HepG2 (cell line): Measurements from ENCODE around the gene FAM89B. TPM values are rescaled to one million over a fixed set of nuclear protein-coding genes. Genes with fewer than 3 reads are reported as not detected.

Experiments
- FOXJ3 ChIP-seq: sonication (generic); formaldehyde crosslinking; IDR thresholded peaks from 2 replicates; pipeline ENCODE4 v1.4.0; 2020; ENCODE audit warnings: missing genetic modification reagents, mild to moderate bottlenecking, borderline replicate concordance
- GABPB1 ChIP-seq: IDR thresholded peaks from 2 replicates; pipeline ENCODE4 v1.6.1; 2016; ENCODE audit warnings: mild to moderate bottlenecking, missing genetic modification reagents, moderate library complexity, missing compliant biosample characterization
- HMG20B ChIP-seq: conservative IDR thresholded peaks from 2 replicates; pipeline ENCODE4 v1.6.1; 2016; ENCODE audit warnings: missing genetic modification reagents, missing compliant biosample characterization
- KMT2A ChIP-seq: sonication (generic); formaldehyde crosslinking; IDR thresholded peaks from 2 replicates; pipeline ENCODE4 v1.4.0; 2020; ENCODE audit warnings: missing genetic modification reagents
- MYNN ChIP-seq: sonication (generic); formaldehyde crosslinking; IDR thresholded peaks from 2 replicates; pipeline ENCODE4 v1.4.0; 2020; ENCODE audit warnings: mild to moderate bottlenecking, low read depth, missing genetic modification reagents
- NCOA2 ChIP-seq: sonication (generic); formaldehyde crosslinking; IDR thresholded peaks from 2 replicates; pipeline ENCODE4 v1.8.0; 2022; ENCODE audit warnings: inconsistent platforms
- PAF1 ChIP-seq: IDR thresholded peaks from 2 replicates; pipeline ENCODE4 v1.6.1; 2016; ENCODE audit warnings: missing genetic modification reagents, missing compliant biosample characterization
- PAXIP1 ChIP-seq: sonication (generic); formaldehyde crosslinking; conservative IDR thresholded peaks from 2 replicates; pipeline ENCODE4 v1.4.0; 2020; ENCODE audit warnings: mild to moderate bottlenecking, missing genetic modification reagents, moderate library complexity
- POGK ChIP-seq: sonication (generic); formaldehyde crosslinking; conservative IDR thresholded peaks from 2 replicates; pipeline ENCODE4 v1.8.0; 2022; ENCODE audit warnings: mild to moderate bottlenecking, moderate library complexity, missing genetic modification reagents
- SALL1 ChIP-seq: sonication (generic); formaldehyde crosslinking; IDR thresholded peaks from 2 replicates; pipeline ENCODE4 v1.8.0; 2022; ENCODE audit warnings: mild to moderate bottlenecking, missing genetic modification reagents
- SIX1 ChIP-seq: sonication (generic); formaldehyde crosslinking; IDR thresholded peaks from 2 replicates; pipeline ENCODE4 v1.4.0; 2020; ENCODE audit warnings: missing genetic modification reagents, borderline replicate concordance
- TBL1XR1 ChIP-seq: fragments of 150-350 bp; IDR thresholded peaks from 2 replicates; pipeline ENCODE4 v1.6.1; 2014; ENCODE audit warnings: borderline replicate concordance, low read length; ENCODE audit not compliant: partially characterized antibody
- THRA ChIP-seq: sonication (generic); formaldehyde crosslinking; IDR thresholded peaks from 2 replicates; pipeline ENCODE4 v1.4.0; 2020; ENCODE audit warnings: missing genetic modification reagents, borderline replicate concordance
- ZEB1 ChIP-seq: IDR thresholded peaks from 2 replicates; pipeline ENCODE4 v1.6.1; 2012; ENCODE audit warnings: mild to moderate bottlenecking, low read depth, inconsistent platforms; ENCODE audit not compliant: insufficient replicate concordance
- ZSCAN31 ChIP-seq: sonication (generic); formaldehyde crosslinking; IDR thresholded peaks from 2 replicates; pipeline ENCODE4 v1.5.0; 2020; ENCODE audit warnings: low read depth, mild to moderate bottlenecking, missing genetic modification reagents
- polyA plus RNA-seq, 8 experiments: library from polyadenylated mRNA; depleted of rRNA in 3 of 8; stranded (reverse) in 7 of 8; unstranded in 1 of 8; fragments of >200 nt; fragmentation: Illumina TruSeq in 4 of 8; extraction: Trizol in 4 of 8; gene quantifications; 2 replicates each; pipeline versions ENCODE4 v1.2.1 to v1.2.3, GENCODE V29; 2011 to 2016; ENCODE audit warnings: low read depth in 4 of 8, missing spikeins in 1 of 8, mixed read lengths in 1 of 8; ENCODE audit not compliant: insufficient read depth in 1 of 8
- total RNA-seq, 5 experiments: library from RNA; depleted of rRNA; stranded (reverse); fragments of >200 nt; fragmentation: Illumina TruSeq; extraction: Trizol; gene quantifications; 2 replicates each; pipeline ENCODE4 v1.2.3, GENCODE V29; 2016; ENCODE audit warnings: low read depth in 1 of 5
- TF ChIP-seq, protein P1 (sequence below): sonication (generic); formaldehyde crosslinking; IDR thresholded peaks from 2 replicates; pipeline ENCODE4 v1.4.0; 2020; ENCODE audit warnings: missing genetic modification reagents
- TF ChIP-seq, protein P2 (sequence below): sonication (generic); formaldehyde crosslinking; IDR thresholded peaks from 2 replicates; pipeline ENCODE4 v1.4.0; 2020; ENCODE audit warnings: missing genetic modification reagents

The FAM89B gene
- total and polyA plus RNA-seq, 2 of the 13 experiments (the other 11 are each of a cell fraction or from before 2014, with no cell fraction given) = 5.7 to 8.0 TPM

- TF ChIP-seq ZEB1 (peak; percentile 46), KMT2A (CRISPR knock-in tag) (no peak), GABPB1 (CRISPR knock-in tag) (peak; percentile 42), HMG20B (peak; percentile 38; the same call in 1 of the 2 replicates), PAF1 (CRISPR knock-in tag) (no peak), SALL1 (CRISPR knock-in tag) (peak; percentile 77; the same call in 1 of the 2 replicates), NCOA2 (peak; percentile 54), POGK (CRISPR knock-in tag) (0 out of 2 replicates have a peak, but pooled peaks have one; percentile 63), SIX1 (no peak), THRA (CRISPR knock-in tag) (peak; percentile 92; the same call in 1 of the 2 replicates), ZSCAN31 (no peak), TBL1XR1 (peak; percentile 61), PAXIP1 (CRISPR knock-in tag) (peak; percentile 86), FOXJ3 (peak; percentile 74), MYNN (no peak)
- TF ChIP-seq, protein P1, sequence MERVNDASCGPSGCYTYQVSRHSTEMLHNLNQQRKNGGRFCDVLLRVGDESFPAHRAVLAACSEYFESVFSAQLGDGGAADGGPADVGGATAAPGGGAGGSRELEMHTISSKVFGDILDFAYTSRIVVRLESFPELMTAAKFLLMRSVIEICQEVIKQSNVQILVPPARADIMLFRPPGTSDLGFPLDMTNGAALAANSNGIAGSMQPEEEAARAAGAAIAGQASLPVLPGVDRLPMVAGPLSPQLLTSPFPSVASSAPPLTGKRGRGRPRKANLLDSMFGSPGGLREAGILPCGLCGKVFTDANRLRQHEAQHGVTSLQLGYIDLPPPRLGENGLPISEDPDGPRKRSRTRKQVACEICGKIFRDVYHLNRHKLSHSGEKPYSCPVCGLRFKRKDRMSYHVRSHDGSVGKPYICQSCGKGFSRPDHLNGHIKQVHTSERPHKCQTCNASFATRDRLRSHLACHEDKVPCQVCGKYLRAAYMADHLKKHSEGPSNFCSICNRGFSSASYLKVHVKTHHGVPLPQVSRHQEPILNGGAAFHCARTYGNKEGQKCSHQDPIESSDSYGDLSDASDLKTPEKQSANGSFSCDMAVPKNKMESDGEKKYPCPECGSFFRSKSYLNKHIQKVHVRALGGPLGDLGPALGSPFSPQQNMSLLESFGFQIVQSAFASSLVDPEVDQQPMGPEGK (CRISPR knock-in tag) = peak; percentile 84
- TF ChIP-seq, protein P2, sequence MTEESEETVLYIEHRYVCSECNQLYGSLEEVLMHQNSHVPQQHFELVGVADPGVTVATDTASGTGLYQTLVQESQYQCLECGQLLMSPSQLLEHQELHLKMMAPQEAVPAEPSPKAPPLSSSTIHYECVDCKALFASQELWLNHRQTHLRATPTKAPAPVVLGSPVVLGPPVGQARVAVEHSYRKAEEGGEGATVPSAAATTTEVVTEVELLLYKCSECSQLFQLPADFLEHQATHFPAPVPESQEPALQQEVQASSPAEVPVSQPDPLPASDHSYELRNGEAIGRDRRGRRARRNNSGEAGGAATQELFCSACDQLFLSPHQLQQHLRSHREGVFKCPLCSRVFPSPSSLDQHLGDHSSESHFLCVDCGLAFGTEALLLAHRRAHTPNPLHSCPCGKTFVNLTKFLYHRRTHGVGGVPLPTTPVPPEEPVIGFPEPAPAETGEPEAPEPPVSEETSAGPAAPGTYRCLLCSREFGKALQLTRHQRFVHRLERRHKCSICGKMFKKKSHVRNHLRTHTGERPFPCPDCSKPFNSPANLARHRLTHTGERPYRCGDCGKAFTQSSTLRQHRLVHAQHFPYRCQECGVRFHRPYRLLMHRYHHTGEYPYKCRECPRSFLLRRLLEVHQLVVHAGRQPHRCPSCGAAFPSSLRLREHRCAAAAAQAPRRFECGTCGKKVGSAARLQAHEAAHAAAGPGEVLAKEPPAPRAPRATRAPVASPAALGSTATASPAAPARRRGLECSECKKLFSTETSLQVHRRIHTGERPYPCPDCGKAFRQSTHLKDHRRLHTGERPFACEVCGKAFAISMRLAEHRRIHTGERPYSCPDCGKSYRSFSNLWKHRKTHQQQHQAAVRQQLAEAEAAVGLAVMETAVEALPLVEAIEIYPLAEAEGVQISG (CRISPR knock-in tag) = peak; percentile 63
Observed at GRCh38 chr11:65529475-65530156, 42.7 kb upstream of the FAM89B start (continued).
